ENCODE measurements around the gene FGF10. TPM values are rescaled to one million over a fixed set of nuclear protein-coding genes. Genes with fewer than 3 reads are reported as not detected.

The FGF10 gene
- total RNA-seq, 1 donor from 2014 or later: 4.5 TPM

- TF ChIP-seq CTCF (conservative IDR thresholded peaks at IDR 0.05): no peak
- H3K27ac Mint-ChIP-seq (ENCODE audit: unreplicated experiment): no peak overlapping the region
- peak overlapping the region; percentile 95 for H3K4me3 Mint-ChIP-seq
- no peaks in the 10 kb centered on the region for H3K36me3 Mint-ChIP-seq (ENCODE audit: low read depth)
- DNase-seq (ENCODE audit: low read depth, low spot score): no peak
- H3K27me3 Mint-ChIP-seq (ENCODE audit: low read depth): peaks cover 70% of the 10 kb centered on the region
- H3K9me3 Mint-ChIP-seq: no peaks in the 10 kb centered on the region
- peaks cover 56% of the 10 kb centered on the region for H3K4me1 Mint-ChIP-seq
Measured at GRCh38 chr5:44387921-44388320, 1.3 kb downstream of the FGF10 start.

- no peak for DNase-seq (ENCODE audit: low read depth, low spot score)
- Mint-ChIP-seq H3K9me3 (no peaks in the 10 kb centered on the region), H3K36me3 (ENCODE audit: low read depth) (no peaks in the 10 kb centered on the region), H3K27ac (ENCODE audit: unreplicated experiment) (no peak overlapping the region), H3K4me3 (peak overlapping the region; percentile 95), H3K27me3 (ENCODE audit: low read depth) (peaks cover 67% of the 10 kb centered on the region), H3K4me1 (peaks cover 52% of the 10 kb centered on the region)
- TF ChIP-seq CTCF (conservative IDR thresholded peaks at IDR 0.05): no peak
Measured at GRCh38 chr5:44387406-44387805, 1.8 kb downstream of the FGF10 start.

- peak overlapping the region; percentile 62 for H3K4me3 Mint-ChIP-seq
Measured at GRCh38 chr5:44385291-44385900, 3.8 kb downstream of the FGF10 start.

DNA sequence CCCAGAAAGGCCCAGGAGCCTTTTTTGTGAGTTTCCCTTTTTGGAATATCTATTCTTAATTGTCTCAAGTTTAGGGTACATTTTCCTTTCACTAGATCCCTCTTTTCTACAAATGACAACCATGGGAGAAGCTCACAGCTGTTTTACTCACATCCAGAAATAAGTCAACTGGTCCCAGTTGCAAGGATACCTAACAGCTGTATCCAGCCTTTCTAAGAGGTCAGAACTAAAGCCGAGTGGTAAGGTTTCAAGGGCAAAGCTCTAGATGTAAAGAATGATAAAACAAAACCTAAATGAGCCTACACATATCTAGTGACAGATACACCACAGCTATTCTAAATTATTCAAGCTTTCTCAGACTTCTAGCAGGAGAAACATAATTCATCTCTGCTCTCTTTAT lies 4.4 kb downstream of the FGF10 start:
- Mint-ChIP-seq H3K36me3 (ENCODE audit: low read depth) (no peaks in the 10 kb centered on the region), H3K4me1 (peaks cover 33% of the 10 kb centered on the region), H3K4me3 (peak overlapping the region; percentile 62), H3K9me3 (no peaks in the 10 kb centered on the region), H3K27me3 (ENCODE audit: low read depth) (peaks cover 45% of the 10 kb centered on the region), H3K27ac (ENCODE audit: unreplicated experiment) (no peak overlapping the region)
- DNase-seq (ENCODE audit: low read depth, low spot score): no peak
- TF ChIP-seq CTCF (conservative IDR thresholded peaks at IDR 0.05): no peak

More at GRCh38 chr5:44385291-44385900, 3.8 kb downstream of the FGF10 start:
- no peak for TF ChIP-seq CTCF (conservative IDR thresholded peaks at IDR 0.05)
- Mint-ChIP-seq H3K36me3 (ENCODE audit: low read depth) (no peaks in the 10 kb centered on the region), H3K27me3 (ENCODE audit: low read depth) (peaks cover 50% of the 10 kb centered on the region), H3K27ac (ENCODE audit: unreplicated experiment) (no peak overlapping the region), H3K4me1 (peaks cover 39% of the 10 kb centered on the region), H3K9me3 (no peaks in the 10 kb centered on the region)
- no peak for DNase-seq (ENCODE audit: low read depth, low spot score)

DNA sequence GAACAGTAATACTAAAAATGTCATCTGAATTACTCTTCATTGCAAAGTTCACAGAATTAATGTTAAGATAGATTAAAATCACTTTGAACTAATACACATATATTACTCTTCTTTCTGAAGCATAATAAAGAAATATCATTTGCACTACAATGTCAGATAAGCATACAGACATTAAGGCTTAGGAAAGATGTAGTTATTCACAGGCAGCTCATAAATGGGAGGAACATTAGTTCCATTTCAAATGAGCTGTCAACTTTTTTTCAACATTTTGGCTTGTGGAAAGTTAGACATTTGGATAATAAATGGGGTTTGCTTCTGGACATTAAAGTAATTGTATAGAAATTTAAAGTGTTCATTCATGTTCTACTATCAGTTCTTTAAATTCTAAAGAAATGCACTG lies 6.3 kb downstream of the FGF10 start:
- H3K4me3 Mint-ChIP-seq: no peak overlapping the region

More for the DNA sequence above, 6.3 kb downstream of the FGF10 start:
- Mint-ChIP-seq H3K27me3 (ENCODE audit: low read depth) (peaks cover 25% of the 10 kb centered on the region), H3K36me3 (ENCODE audit: low read depth) (no peaks in the 10 kb centered on the region), H3K27ac (ENCODE audit: unreplicated experiment) (no peak overlapping the region), H3K9me3 (no peaks in the 10 kb centered on the region), H3K4me1 (peaks cover 16% of the 10 kb centered on the region)
- no peak for TF ChIP-seq CTCF (conservative IDR thresholded peaks at IDR 0.05)
- no peak for DNase-seq (ENCODE audit: low read depth, low spot score)

Measured in neural crest cell (in vitro differentiated cells).